HG02885 (cell line): ENCODE data around the gene NPBWR2.
"Not testable (repeated sequence)": the region's sequence is repeated elsewhere in the genome, so short reads cannot be mapped to it uniquely, and the experiment has no call there.

Experiments
- ATAC-seq: cut with Tn5 transposase; IDR thresholded peaks from one replicate; pipeline ENCODE4 v1.9.1; 2021; ENCODE audit warnings: mild to moderate bottlenecking; ENCODE audit not compliant: unreplicated experiment, poor library complexity

The NPBWR2 gene

DNA sequence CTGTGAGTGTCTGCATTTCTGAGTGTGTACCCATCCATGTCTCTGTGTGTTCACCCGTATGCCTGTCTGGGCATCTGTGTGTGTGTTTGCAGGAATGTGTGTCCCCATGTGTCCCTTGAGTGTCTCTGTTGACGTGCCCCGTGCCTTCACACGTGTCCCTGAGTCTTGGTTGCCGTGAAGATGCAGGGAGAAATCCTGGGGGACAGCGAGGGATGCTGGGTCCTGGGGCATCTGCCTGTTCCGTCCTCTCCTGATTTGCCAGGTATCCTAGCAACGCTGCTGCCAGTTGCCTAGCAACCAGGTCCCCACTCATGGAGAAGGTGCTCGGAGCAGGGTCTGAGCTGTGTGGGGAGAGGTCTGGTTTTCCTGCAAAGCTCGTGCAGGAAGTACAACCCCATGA is 17.2 kb downstream of the NPBWR2 start:
- no peak for ATAC-seq

DNA sequence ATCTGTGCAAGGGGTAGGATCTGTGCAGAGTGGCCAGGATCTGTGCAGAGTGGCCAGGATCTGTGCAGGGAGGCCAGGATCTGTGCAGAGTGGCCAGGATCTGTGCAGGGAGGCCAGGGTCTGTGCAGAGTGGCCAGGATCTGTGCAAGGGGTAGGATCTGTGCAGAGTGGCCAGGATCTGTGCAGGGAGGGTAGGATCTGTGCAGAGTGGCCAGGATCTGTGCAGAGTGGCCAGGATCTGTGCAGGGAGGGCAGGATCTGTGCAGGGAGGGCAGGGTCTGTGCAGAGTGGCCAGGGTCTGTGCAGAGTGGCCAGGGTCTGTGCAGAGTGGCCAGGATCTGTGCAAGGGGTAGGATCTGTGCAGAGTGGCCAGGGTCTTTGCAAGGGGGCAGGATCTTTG is 18.8 kb downstream of the NPBWR2 start:
- not testable (repeated sequence) for ATAC-seq

DNA sequence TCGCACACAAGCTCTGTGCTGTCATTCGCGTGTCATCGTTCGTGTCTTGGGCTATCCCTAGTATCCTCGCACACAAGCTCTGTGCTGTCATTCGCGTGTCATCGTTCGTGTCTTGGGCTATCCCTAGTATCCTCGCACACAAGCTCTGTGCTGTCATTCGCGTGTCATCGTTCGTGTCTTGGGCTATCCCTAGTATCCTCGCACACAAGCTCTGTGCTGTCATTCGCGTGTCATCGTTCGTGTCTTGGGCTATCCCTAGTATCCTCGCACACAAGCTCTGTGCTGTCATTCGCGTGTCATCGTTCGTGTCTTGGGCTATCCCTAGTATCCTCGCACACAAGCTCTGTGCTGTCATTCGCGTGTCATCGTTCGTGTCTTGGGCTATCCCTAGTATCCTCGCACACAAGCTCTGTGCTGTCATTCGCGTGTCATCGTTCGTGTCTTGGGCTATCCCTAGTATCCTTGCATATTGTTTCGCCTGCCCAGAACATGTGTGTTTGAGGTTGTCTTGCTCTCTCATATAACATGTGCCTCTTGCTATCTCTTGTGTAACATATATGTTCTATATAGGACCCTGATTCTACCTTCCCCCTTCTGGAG is 20.0 kb downstream of the NPBWR2 start:
- not testable (repeated sequence) for ATAC-seq

DNA sequence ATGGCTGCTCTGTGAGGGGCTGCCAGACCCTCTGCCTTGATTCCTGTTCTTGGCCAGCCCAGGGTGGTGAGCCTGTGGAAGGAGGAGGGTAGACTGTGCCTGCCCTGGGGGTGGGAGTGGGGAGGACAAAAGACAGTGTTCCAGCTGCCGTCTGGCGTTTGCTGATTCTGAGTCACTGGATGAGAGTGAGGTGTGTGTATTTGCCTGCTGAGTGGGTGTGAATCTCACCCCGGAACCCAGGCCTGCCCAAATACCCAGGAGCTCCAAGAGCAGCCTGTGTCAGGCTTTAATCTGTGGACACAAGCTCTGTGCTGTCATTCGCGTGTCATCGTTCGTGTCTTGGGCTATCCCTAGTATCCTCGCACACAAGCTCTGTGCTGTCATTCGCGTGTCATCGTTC is 20.6 kb downstream of the NPBWR2 start:
- no peak for ATAC-seq

DNA sequence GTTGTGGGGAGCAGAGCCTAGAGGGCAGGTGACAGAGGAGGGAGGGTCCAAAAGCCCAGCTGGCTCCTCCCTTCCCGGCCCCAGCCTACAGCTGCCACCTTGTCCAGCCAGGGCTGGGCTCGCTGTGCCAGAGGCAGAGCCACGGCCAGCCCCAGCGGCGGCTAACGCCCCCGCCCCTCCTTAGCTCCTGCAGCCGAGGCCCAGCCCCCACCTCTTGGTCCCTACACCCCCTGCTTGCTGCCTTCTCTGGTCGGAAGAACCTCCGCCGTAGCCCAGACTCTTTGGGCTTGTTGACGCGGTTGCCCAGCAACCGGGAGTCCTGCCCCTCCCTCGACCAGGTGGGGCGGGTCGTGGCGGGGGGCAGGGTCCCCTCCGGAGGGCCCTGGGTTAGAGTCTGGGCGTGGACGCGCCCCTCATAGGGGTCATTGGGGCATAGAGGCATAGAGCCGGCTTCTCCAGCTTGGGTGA is 22.6 kb downstream of the NPBWR2 start:
- no peak for ATAC-seq

DNA sequence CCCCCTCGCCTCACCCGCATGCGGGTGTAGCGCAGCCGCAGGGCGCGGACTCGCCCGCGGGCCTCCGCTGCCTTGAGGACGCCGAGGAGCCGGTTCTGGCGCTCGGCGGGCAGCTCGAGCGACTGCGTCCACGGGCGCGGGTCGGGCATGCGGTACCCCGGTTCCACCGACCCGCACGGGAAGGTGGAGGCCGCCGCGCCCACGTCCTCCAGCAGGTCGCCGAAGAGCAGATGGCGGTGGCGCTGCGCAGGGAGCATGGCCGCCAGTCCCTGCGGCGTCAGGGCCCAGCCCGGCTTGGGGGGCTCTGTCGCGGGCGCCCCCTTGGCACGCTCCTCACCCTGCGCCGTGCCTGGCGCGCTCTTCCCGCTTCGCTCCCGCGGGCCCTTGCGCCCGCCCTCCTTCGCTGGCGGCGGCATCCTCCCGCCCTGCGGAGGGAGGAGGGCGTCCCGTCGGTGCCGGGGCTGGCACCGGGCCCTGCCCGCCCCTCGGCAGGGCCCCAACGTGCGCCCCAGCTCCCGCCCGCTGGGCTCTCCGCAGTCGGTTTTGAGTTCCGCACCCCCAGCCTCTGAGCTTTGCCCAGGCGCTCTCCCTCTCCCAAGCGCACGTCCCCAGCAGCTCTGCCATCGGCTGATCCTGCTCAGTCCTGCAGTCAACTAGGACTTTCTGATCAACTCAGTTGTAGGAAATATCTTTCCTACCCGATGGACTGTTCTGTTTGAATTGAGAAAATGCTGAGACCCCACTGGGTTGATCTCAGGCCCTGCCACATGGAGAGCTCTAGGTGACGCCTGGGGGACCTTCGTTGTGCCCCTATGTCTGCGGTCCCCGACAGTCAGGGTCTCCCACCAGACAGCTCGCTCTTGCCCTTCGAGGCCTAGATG is 23.3 kb downstream of the NPBWR2 start, which contains the start of gene LKAAEAR1:
TSS of gene LKAAEAR1 (minus strand) at position 595 of the 881 bp plus-strand sequence. CDS start at position 416, 179 bp downstream.
- no peak for ATAC-seq

DNA sequence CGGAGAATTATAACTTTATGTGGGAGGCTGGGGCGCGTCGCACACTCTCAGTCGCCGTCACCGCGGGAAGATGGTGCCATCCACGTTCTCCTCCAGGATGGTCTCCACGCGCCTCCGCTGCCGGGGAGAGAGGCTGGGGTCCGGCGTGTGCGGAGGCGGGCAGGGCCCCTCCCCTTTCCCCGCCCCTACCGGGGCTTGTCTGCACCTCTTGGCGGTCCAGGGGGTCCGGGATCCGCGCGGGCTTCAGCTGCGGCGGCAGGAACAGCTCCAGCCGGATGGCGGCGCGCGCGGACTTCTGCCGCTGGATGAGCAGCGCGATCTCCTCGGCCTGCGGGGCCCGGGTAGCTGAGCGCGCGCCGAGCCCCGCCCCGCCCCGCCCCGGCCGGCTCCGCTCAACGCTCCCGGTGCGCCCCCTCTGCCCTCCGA is 24.0 kb downstream of the NPBWR2 start:
- ATAC-seq, result no peak

DNA sequence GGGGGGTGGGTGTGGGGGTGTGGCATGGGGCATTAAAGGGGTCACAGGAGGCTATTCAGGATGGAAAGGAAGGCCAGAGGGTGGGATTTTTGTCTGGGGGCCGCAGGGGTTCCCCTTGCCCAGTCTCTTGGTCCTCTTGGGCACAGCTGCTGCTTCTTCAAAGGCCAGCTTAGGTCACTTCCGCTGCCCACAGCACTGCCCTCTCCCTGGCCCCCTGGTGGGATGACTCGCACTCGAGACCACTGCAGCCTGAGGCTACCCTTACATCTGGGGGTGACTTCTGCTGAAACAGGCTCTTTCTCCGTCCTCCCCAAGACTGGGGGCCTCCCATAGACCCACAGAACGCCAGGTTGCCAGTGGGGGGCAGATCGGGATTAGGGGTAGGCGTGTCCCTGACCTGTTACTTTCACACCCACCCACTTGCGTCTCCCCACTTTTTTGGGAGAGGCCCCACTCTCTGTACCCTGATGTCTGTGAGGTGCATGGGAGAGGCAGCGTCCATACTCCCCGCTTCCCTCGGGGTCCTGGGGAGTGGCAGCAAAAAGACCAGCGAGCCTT is 24.5 kb downstream of the NPBWR2 start:
- ATAC-seq, result no peak

DNA sequence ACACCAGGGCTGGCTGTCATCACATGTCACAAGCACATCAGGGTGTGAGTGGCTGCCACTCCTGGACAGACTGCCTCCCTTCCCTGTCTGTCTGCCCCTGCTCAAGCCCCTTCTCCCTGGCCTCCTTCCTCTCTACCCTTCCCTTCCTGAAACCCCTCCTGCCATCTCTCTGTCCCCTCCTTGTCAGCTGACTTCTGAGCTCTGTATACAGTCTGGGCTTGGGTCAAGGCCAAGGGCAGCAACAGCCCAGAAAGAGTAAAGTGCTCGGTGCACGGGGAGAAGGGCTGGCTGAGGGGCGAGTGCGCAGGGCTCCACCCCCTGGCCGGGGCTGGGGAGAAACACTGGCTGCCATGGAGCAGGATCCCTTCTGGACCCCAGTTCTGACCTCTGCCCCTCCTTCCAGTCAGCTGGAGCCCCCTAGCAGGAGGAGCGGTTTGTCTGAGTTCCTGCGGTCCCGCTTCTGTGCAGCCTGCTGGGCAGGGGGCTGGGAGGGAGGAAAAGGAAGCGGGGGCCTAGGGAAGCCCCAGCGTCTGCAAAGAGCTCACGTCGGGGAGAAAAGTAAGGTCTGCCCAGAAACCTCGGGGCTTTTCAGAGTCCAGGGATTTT is 25.1 kb downstream of the NPBWR2 start:
- ATAC-seq, result no peak

DNA sequence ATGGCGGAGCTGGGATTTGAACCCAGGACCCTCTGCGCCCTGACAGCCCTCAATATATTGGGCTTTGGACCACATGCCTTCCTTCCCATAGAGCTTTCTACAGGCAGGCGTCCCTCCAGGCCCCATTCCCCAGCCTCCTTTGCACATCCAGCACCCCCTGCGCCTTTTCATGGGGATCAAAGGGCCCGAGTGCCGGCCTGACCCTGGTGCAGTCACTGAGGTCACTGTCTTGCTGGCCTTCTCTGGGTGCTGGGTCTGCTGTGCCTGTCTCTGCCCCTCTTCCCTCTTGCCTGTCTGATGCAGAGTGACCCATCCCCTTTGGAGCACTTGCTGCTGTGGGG is 25.8 kb downstream of the NPBWR2 start:
- no peak for ATAC-seq

DNA sequence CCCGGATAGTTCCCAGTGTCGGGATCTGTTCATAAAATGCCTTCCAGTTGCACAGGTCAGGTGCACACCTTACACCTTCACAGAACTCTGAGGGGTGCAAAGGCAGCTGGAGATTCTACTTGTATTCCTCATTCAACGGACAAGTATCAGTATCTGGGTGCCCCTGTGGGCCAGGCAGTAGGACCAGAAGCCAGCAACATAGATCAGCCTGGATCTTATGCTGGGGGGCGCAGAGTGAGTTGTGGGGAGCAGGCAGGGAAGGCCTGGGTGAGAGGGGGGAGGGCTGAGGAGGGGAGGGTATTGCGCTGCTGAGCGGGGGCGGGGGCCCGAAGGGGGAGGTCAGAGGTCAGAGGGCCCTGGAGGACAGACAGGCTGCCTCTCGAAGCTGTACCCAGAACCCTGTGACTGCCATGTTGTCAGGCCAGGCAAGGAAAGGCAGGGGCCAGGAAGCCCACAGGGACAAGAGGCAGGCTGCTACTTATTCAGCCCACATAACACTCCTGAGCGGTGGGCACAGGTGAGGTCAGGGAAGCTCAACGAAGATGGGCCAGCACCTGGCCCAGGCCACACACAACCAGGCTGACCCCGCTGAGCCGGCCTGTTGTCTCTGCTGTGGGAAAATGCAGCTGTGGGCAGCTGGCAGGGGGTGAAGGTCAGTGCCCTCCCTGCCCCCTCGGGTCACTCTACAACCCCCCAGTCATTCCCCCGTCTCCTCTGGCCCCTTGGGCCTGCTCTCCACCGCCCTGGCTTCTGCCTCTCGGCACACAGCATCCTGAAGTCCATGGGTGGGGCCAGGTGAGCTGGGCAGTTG is 26.3 kb downstream of the NPBWR2 start:
- ATAC-seq, result no peak

DNA sequence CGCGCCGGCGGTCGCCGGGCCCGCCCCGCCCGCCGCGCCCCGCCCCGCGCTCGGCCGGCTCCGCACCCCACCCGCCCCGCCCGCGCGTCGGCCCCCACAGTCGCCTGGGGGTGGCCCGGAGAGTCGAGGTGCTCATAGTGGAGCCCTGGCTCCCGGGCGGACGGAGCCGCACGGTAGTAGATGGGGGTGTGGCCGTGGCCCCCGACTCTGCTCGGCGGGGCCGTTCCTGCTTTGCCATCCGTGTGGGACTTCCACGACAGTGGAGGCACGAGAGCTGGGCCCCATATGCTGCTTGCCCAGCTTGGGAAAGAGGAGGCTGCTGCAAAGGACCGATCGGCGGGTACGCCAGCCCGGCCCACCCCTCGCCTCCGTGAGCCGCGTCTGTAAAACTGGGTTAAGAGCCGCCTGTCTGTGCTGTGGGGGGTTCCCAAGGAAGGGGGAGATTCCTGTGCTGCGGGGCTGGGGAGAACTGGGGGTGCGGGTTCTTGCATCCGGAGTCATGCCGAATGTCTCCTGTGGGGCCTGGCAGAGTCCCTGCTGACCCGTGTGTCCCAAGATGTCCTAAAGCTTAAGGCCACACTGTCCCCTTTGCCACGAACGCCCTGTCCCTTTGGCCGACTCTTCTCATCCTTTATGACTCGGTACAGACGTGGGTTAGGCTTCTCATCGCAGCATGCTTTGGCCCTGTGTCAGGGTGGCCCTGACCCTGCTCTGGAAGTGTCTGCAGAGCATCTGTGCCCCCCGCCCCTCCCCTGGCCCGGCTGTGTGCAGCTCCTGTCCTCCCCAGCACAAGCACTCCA is 27.2 kb downstream of the NPBWR2 start, which contains the start of gene OPRL1:
TSS of gene OPRL1 (plus strand) at position 70 of the 800 bp plus-strand sequence. CDS start 12,639 bp downstream, outside the sequence.
- ATAC-seq, result no peak

DNA sequence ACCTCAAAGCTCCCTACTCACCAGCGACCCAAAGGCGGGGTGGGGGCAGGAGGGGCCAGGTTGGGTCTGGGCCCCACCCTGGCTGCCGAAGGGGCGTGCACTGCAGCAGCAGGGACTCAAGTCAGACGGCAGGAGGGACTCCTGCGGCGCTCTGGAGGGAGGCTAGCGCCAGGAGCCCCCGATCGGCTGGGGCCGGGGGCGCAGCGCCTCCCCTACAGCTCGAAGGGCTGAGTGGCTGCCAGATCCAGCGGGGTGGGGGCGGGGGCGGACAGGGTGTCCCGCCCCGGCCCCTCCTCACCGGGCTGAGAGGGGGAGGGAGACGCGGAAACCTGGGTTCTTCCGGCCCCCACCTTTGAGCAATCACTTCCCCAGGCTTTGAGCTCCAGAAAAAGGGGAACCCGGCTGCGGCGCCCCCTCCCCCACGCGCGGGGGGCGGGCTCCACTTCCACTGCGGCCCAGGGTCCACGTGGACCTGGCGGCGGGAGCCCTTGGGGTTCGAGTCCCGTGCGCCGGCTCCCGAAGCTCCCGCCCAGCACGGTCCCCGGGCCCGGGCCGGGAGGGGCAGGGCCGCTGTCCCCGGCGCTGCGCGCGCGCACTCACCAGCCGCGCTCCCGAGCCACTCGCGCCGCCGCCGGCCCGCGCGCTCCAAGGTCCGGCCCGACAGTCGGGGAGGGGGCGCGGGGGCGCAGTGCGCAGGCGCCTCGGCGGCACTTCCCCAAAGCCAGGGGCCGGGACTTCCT is 27.9 kb downstream of the NPBWR2 start, which contains the start of gene RGS19:
TSS of gene RGS19 (minus strand) at position 246 of the 740 bp plus-strand sequence. CDS start 2,632 bp downstream, outside the sequence.
- peak; percentile 55 for ATAC-seq

DNA sequence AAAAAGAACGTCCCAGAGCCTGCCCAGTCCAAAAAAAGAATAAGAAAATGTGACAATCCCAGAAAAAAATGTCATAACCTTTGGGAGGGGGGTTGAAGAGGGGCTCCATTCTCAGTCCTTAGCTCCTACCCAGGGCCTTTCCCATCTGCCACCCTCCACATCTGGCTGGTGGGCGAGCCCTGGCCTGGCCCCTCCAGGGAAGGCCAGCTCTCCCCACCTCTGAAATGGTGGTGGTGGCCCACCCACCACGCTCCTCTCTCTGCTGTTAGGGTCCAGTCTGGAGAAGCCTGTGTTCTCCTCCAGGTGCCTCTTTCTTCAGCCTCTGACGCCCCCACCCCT is 28.5 kb downstream of the NPBWR2 start:
- ATAC-seq, result no peak

DNA sequence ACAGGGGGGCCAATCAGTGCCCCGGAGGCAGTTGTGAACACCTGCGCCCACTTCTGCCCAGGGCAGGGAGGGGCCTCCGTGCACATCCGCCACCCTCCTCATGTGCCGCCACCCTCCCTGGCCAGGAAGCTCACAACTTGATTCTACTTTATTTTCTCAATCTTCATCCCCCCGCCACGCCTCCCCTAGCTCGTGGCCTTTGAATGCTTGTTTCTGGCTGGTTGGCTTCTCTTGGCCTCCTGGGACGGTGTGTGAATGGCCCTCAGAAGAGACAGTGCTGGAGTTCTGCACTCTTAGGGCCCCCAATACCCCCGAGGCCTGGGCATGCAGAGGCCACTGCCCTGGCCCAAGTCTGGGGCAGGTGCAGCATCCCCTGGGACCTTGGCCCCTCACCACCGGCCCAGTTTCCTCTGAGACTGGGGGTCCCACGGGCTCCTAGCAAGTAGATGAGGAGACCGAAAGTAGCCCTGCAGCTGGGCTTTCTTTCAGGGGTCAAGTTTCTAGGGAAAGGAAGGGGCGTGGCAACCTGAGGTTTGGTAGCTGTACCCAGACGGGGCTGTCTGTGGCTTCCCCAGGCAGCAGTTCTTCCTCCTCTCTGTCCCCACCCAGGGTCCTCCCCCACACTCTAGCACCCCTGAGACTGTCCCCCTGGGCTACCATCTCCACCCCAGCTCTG is 29.4 kb downstream of the NPBWR2 start:
- ATAC-seq, result no peak

DNA sequence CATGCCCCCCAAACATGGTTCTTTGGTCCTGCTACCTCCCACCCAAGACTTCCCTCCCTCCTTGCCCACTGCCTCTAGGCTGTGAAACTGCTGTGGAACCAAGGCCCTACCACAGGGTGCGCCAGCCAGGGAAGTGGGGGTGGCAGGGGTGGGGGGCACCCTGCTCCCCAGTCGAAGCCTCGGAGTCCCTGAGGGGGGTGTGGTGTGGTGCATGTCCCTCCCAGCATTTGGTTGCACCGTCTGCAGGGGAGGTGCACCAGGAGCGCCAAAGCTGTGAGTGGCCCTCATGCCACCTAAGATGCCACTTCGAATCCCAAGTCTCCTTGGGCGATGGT is 29.9 kb downstream of the NPBWR2 start:
- ATAC-seq, result no peak

DNA sequence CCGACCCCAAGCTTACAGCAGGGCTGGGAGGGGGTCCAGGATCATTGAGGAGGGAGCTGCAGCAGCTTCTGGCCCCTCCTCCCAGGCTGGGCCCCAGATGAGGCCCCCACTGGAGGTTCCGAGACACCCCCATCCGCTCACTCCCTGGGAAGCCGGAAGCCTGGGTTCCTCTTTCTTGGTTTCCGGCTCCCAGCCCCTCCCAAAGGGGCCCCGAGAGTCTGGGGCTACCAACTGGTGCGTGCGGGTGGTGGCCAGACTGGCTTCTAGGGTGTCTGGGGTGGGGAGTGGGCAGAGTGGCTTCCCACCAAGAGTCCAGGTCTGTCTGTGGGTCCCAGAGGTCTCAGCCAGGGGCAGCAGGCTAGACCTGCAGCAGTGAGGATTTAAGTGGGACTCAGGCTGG is 30.3 kb downstream of the NPBWR2 start:
- ATAC-seq, result no peak
